H9 (cell line): ENCODE results near the gene TSC1. TPM values are rescaled to one million over a fixed set of nuclear protein-coding genes. Genes with fewer than 3 reads are reported as not detected.

ENCODE experiments used
- DNase-seq: peaks from one replicate; pipeline ENCODE4 v3.0.0-alpha.2; 2017
- H2AFZ ChIP-seq: one replicate; pipeline ENCODE4 v1.6.1; 2013; ENCODE audit warnings: mild to moderate bottlenecking, low read length, control low read depth, moderate library complexity
- H2AK5ac ChIP-seq: 2 replicates; pipeline ENCODE4 v1.6.1; 2013; ENCODE audit warnings: low read length, control low read depth, mixed read lengths; ENCODE audit not compliant: insufficient read length
- H2BK120ac ChIP-seq: one replicate; pipeline ENCODE4 v1.6.1; 2013; ENCODE audit warnings: low read depth, mild to moderate bottlenecking, low read length, control low read depth, inconsistent platforms; ENCODE audit not compliant: poor library complexity, severe bottlenecking
- H2BK12ac ChIP-seq: 2 replicates; pipeline ENCODE4 v1.6.1; 2013; ENCODE audit warnings: low read length, control low read depth, mixed read lengths, low read depth; ENCODE audit not compliant: insufficient read length
- H2BK15ac ChIP-seq: 2 replicates; pipeline ENCODE4 v1.6.1; 2013; ENCODE audit warnings: low read depth, low read length, control low read depth
- H2BK20ac ChIP-seq: one replicate; pipeline ENCODE4 v1.6.1; 2013; ENCODE audit warnings: low read depth, mild to moderate bottlenecking, low read length, control low read depth, inconsistent platforms; ENCODE audit not compliant: poor library complexity, severe bottlenecking
- H2BK5ac ChIP-seq: 2 replicates; pipeline ENCODE4 v1.6.1; 2013; ENCODE audit warnings: low read length, control low read depth, mixed read lengths; ENCODE audit not compliant: insufficient read length
- H3K14ac ChIP-seq: 2 replicates; pipeline ENCODE4 v1.6.1; 2013; ENCODE audit warnings: low read length, control low read depth; ENCODE audit not compliant: insufficient read depth
- H3K18ac ChIP-seq: 2 replicates; pipeline ENCODE4 v1.6.1; 2013; ENCODE audit warnings: low read depth, mild to moderate bottlenecking, mixed read lengths, low read length, control low read depth; ENCODE audit not compliant: insufficient read length
- H3K23ac ChIP-seq: 2 replicates; pipeline ENCODE4 v1.6.1; 2013; ENCODE audit warnings: low read length, control low read depth, mixed read lengths, low read depth; ENCODE audit not compliant: insufficient read length
- H3K23me2 ChIP-seq: 2 replicates; pipeline ENCODE4 v1.6.1; 2013; ENCODE audit warnings: low read depth, mild to moderate bottlenecking, mixed read lengths, low read length, control low read depth; ENCODE audit not compliant: insufficient read length, poor library complexity, severe bottlenecking
- H3K27ac ChIP-seq: 2 replicates; pipeline ENCODE4 v1.5.1; 2013; ENCODE audit warnings: low read length, control low read depth, mixed read lengths, low read depth; ENCODE audit not compliant: insufficient read length
- H3K27me3 ChIP-seq: 2 replicates; pipeline ENCODE4 v1.6.1; 2013; ENCODE audit warnings: low read length, control low read depth, inconsistent platforms; ENCODE audit not compliant: insufficient read depth
- H3K4ac ChIP-seq: 2 replicates; pipeline ENCODE4 v1.6.1; 2013; ENCODE audit warnings: low read depth, mild to moderate bottlenecking, control low read depth, inconsistent platforms, low read length, moderate library complexity
- H3K4me1 ChIP-seq: 2 replicates; pipeline ENCODE4 v1.6.1; 2013; ENCODE audit warnings: low read length, control low read depth, inconsistent platforms; ENCODE audit not compliant: insufficient read depth
- H3K4me2 ChIP-seq: 2 replicates; pipeline ENCODE4 v1.6.1; 2013; ENCODE audit warnings: low read length, control low read depth, mixed read lengths; ENCODE audit not compliant: insufficient read length, insufficient read depth
- H3K56ac ChIP-seq: 2 replicates; pipeline ENCODE4 v1.6.1; 2013; ENCODE audit warnings: low read depth, mild to moderate bottlenecking, mixed read lengths, low read length, control low read depth; ENCODE audit not compliant: insufficient read length
- H3K79me1 ChIP-seq: 2 replicates; pipeline ENCODE4 v1.6.1; 2013; ENCODE audit warnings: low read depth, mild to moderate bottlenecking, moderate library complexity, low read length, control low read depth, inconsistent platforms; ENCODE audit not compliant: insufficient read depth, poor library complexity, severe bottlenecking
- H3K79me2 ChIP-seq: 2 replicates; pipeline ENCODE4 v1.6.1; 2013; ENCODE audit warnings: low read length, control low read depth, inconsistent platforms; ENCODE audit not compliant: insufficient read depth
- H3K9ac ChIP-seq: 2 replicates; pipeline ENCODE4 v1.6.1; 2013; ENCODE audit warnings: low read length, control low read depth, mixed read lengths; ENCODE audit not compliant: insufficient read length; ENCODE audit errors: extremely low read depth
- H3K9me3 ChIP-seq: one replicate; pipeline ENCODE4 v1.6.1; 2013; ENCODE audit warnings: low read depth, low read length, inconsistent platforms; ENCODE audit not compliant: control insufficient read depth
- H3T11ph ChIP-seq: one replicate; pipeline ENCODE4 v1.6.1; 2013; ENCODE audit warnings: mild to moderate bottlenecking, low read length, control low read depth, inconsistent platforms
- H4K20me1 ChIP-seq: one replicate; pipeline ENCODE4 v1.6.1; 2013; ENCODE audit not compliant: control insufficient read depth, insufficient read length, insufficient read depth
- H4K5ac ChIP-seq: 2 replicates; pipeline ENCODE4 v1.6.1; 2013; ENCODE audit warnings: low read depth, mild to moderate bottlenecking, mixed read lengths, low read length, control low read depth; ENCODE audit not compliant: insufficient read length
- H4K8ac ChIP-seq: replicated peaks from 2 replicates; pipeline ENCODE4 v1.6.1; 2013; ENCODE audit warnings: low read length, control low read depth, mixed read lengths, low read depth; ENCODE audit not compliant: insufficient read length
- H4K91ac ChIP-seq: 2 replicates; pipeline ENCODE4 v1.6.1; 2013; ENCODE audit warnings: low read depth, mild to moderate bottlenecking, moderate library complexity, mixed read lengths, low read length, control low read depth; ENCODE audit not compliant: insufficient read length
- H3K27ac Mint-ChIP-seq, 3 experiments: 2 replicates in 2 of 3; 3 replicates in 1 of 3; pipeline ENCODE4 v1.8.0; 2020 to 2021; ENCODE audit warnings: mixed read lengths in 3 of 3, mild to moderate bottlenecking in 1 of 3, moderate library complexity in 1 of 3
- H3K27me3 Mint-ChIP-seq: 2 replicates; pipeline ENCODE4 v1.8.0; 2021; ENCODE audit warnings: low read depth, mild to moderate bottlenecking, moderate library complexity, mixed read lengths
- H3K36me3 Mint-ChIP-seq, 3 experiments: 2 replicates in 2 of 3; 3 replicates in 1 of 3; pipeline ENCODE4 v1.8.0; 2020 to 2021; ENCODE audit warnings: low read depth in 3 of 3, mixed read lengths in 3 of 3; ENCODE audit not compliant: insufficient read depth in 1 of 3
- H3K4me1 Mint-ChIP-seq, 2 experiments: 2 replicates each; pipeline ENCODE4 v1.8.0; 2020; ENCODE audit warnings: mixed read lengths in 2 of 2
- H3K4me3 Mint-ChIP-seq, 2 experiments: 2 replicates in 1 of 2; 3 replicates in 1 of 2; pipeline ENCODE4 v1.8.0; 2020 to 2021; ENCODE audit warnings: mild to moderate bottlenecking in 2 of 2, mixed read lengths in 2 of 2, moderate library complexity in 1 of 2
- H3K9me3 Mint-ChIP-seq, 2 experiments: 2 replicates in 1 of 2; 3 replicates in 1 of 2; pipeline ENCODE4 v1.8.0; 2020; ENCODE audit warnings: mild to moderate bottlenecking in 2 of 2, mixed read lengths in 2 of 2, moderate library complexity in 1 of 2
- CTCF ChIP-seq: fragments of 200-600 bp; sonication (generic); conservative IDR thresholded peaks from 3 replicates; pipeline ENCODE4 v1.8.0; 2021; ENCODE audit warnings: antibody characterized with exemption, mild to moderate bottlenecking
- WGBS: extraction: QIAGEN DNeasy Blood & Tissue Kit; methylation state at CpG from one replicate; pipeline ENCODE4 v1.1.7; 2013; ENCODE audit warnings: missing lambda C conversion rate, low lambda C conversion rate, mixed read lengths; ENCODE audit not compliant: insufficient read length; ENCODE audit errors: extremely low coverage; 5-methylcytosine and 5-hydroxymethylcytosine counted together
- total RNA-seq: library from RNA; stranded (reverse); gene quantifications from 2 replicates; pipeline ENCODE4 v1.2.1, GENCODE V29; 2021

The TSC1 gene
- total RNA-seq, 1 experiment from 2014 or later: 32.7 TPM

DNA sequence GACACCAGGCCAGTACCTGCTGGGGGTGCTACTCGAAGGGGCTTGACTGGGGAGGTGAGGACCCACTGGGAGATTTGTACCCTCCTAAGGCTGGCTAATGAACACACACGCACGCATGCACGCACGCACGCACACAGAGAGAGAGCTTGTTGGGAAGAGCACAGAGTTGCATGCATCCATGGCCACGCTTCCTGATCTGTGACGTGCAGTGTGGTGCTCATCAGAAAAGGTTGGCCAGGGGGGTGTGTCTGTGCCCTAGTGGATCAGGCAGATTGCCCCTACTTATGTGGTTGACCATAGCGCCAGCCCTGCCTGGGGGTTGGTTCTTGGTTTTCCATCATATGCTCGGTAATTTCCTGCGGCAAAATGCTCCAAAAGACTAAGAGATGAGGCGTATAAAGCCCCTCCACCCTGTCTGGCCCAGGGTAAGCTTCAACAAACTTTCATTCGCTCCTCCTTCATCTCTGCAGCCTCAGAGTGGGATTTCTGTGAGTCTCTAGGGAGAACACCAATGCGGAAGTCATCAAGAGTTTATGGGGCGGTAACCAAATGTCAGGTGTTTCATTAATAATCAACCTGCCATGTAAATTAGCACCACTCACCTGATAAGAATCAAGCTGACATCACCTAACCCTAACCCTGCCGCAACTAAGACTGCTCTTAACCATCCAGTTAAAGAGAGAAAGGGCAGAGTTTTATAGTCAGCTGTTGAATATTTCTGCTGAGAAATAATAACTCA is 26.1 kb upstream of the TSC1 start:
- Histone ChIP-seq H2BK5ac (no peak overlapping the region), H3K79me2 (no peaks in the 10 kb centered on the region), H2BK15ac (no peak overlapping the region), H3K4me1 (no peaks in the 10 kb centered on the region), H3K4me2 (no peak overlapping the region), H2BK20ac (no peak overlapping the region), H3K56ac (no peak overlapping the region), H2BK12ac (no peak overlapping the region), H3K23me2 (no peaks in the 10 kb centered on the region), H4K20me1 (peaks cover 2% of the 10 kb centered on the region), H3K9ac (no peak overlapping the region), H2AK5ac (no peak overlapping the region), H2BK120ac (no peak overlapping the region), H3K4ac (no peak overlapping the region), H3K9me3 (no peaks in the 10 kb centered on the region), H3K79me1 (no peaks in the 10 kb centered on the region), H3K18ac (no peak overlapping the region), H3K14ac (peak overlapping the region; percentile 28; the same call in 1 of the 2 replicates), H4K8ac (no peak overlapping the region), H3T11ph (no peak overlapping the region), H4K5ac (no peak overlapping the region), H2AFZ (no peak overlapping the region), H3K27me3 (no peaks in the 10 kb centered on the region), H4K91ac (no peak overlapping the region), H3K23ac (no peak overlapping the region), H3K27ac (no peak overlapping the region)
- H3K36me3 Mint-ChIP-seq: no peaks in the 10 kb centered on the region
- WGBS: no CpG with 5 or more reads among the region's 16 CpGs
- H3K4me3 Mint-ChIP-seq: no peak overlapping the region
- peak overlapping the region in 1 of 3 experiments; percentile 57; a peak in 1 of 7 replicates for H3K27ac Mint-ChIP-seq
- H3K4me1 Mint-ChIP-seq: peaks cover 0 to 7% of the 10 kb centered on the region in 2 experiments
- no peaks in the 10 kb centered on the region for H3K9me3 Mint-ChIP-seq
- peaks cover 33% of the 10 kb centered on the region for H3K27me3 Mint-ChIP-seq
- no peak for DNase-seq
- no peak for TF ChIP-seq CTCF
